HG03159 (cell line): ENCODE data around the gene CPA5.

ENCODE experiments used
- ATAC-seq: cut with Tn5 transposase; IDR thresholded peaks from one replicate; pipeline ENCODE4 v1.9.1; 2021; ENCODE audit warnings: mild to moderate bottlenecking, moderate library complexity; ENCODE audit not compliant: unreplicated experiment

Gene CPA5

DNA sequence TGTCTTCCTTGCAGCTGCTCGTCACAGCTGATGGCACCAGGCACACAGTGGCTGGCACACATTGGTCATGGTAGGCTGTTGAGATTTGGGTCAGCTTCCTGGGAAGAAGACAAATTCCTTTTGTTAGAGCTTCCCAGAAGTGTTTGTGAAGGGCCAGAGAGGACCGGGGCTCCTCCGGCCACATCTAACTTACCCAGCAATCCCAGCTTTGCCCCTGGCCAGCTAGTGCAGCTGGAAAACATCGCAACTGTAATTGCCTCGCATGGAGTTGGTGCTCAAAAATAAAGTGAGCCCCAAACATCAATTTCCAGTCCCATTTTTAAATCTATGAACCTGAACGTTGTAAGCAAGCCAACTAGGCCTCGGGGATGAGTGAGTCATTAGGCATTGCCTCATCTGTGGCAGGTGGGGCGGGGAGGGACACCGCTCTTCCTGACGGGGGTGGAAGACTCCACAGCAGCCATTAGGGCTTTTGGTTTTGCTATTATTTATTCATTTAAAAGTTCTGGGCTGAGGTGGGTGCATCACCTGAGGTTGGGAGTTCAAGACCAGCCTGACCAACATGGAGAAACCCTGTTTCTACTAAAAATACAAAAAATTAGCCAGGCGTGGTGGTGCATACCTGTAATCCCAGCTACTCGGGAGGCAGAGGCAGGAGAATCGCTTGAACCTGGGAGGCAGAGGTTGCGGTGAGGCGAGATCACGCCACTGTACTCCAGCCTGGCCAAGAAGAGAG lies 12.4 kb downstream of the CPA5 start:
- no peak for ATAC-seq

DNA sequence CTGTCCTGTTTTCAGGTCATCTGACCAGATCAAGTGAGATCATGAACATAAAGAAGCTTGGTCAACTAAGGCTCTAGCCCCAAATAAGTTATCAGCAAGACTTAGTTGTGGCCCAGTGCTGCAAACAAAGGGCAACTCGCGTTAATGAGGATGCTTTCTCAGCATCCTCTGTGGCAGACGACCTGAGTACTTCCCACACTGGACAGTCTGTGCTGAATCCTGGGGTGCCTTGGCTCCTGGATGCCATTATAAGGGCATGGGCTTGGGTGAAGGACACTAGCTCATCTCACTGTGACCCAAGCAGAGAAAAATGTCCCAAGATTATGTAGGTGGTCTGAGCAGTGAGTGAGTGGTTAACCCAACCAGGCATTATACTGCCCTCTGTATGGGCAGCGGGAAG lies 13.9 kb downstream of the CPA5 start:
- ATAC-seq, result no peak

DNA sequence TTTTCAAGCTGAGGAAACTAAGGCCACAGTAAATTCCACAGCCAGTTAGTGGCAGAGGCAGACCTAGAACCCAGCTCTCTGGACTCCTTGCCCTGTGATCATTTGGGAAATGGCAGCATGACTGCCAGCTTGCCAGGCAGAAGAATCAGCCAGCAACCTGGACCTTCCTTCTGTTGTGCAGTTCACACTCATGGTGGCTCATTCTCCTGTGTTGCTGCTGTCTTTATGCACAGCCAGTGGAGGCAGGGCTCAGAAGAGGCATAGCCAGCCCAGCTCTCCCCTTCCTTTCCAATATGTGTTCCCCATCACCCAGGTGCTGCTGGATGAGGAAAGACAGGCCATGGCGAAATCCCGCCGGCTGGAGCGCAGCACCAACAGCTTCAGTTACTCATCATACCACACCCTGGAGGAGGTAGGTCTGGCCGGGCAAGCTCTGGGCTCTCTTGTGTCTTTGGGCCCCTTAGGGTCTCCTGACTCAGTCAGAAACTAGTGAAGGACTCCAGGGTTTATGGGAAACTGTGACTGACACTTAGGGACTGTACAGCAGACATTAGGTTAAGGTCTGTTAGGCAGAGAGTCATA lies 14.8 kb downstream of the CPA5 start:
- ATAC-seq, result no peak

DNA sequence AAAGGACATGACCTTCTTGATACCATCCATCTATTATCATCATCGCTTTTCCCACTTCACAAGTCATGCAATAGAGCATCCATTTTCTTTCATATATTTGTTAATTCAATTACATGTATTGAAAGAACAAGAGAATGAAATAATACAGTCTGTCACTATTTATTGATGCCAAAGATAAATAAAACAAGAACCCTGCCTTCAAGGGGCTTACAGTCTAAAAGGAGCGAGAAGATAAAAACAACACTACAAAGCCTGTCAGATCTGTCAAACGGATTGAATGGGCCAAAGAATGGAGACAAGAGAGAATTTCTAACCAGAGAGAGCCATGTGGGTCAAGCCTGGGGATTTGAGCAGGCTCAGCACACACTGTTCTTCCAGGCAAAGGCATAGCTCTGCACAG lies 15.9 kb downstream of the CPA5 start:
- no peak for ATAC-seq

DNA sequence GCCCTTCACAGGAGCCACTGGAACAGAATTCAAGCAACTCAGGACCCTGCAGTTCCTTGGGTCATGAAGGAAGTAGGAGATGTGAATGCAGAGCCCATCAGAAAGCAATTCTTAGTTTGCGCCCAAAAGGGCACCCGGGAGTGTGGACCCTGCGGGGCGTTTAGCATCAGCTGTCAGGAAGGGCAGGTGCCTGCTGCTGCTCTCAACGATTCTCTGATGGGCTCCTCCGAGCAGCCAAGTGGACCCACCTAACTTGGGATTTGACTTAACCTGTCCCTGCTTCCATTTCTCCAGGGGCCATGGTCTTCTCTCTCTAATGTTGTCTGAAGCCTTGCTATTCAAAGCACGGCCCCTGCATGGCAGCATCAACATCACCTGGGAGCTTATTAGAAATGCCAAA lies 17.1 kb downstream of the CPA5 start:
- ATAC-seq, result no peak

DNA sequence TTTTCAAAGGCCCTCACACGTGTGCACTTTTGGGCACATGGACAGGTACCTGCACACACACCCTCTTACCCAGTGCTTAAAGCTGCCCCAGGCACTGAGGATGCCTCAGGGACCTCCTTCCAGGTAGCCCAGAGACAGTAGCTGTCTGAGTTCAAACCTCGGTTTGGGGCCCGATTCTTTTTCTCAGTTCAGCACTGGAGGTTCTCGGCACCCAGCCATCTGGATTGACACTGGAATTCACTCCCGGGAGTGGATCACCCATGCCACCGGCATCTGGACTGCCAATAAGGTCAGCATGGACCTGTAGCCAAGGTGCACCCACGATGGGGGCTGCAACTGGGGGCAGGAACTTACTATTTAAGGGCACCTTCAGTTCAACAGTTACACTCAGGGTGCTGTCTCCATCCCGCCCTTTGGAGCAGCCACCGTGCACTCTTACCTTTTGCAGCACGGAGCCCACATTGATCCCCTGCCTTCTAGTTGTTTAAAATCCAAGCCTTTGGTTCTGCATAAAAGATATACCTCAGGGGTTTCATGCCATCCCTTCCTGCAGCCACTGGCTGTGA lies 17.7 kb downstream of the CPA5 start:
- ATAC-seq, result no peak

DNA sequence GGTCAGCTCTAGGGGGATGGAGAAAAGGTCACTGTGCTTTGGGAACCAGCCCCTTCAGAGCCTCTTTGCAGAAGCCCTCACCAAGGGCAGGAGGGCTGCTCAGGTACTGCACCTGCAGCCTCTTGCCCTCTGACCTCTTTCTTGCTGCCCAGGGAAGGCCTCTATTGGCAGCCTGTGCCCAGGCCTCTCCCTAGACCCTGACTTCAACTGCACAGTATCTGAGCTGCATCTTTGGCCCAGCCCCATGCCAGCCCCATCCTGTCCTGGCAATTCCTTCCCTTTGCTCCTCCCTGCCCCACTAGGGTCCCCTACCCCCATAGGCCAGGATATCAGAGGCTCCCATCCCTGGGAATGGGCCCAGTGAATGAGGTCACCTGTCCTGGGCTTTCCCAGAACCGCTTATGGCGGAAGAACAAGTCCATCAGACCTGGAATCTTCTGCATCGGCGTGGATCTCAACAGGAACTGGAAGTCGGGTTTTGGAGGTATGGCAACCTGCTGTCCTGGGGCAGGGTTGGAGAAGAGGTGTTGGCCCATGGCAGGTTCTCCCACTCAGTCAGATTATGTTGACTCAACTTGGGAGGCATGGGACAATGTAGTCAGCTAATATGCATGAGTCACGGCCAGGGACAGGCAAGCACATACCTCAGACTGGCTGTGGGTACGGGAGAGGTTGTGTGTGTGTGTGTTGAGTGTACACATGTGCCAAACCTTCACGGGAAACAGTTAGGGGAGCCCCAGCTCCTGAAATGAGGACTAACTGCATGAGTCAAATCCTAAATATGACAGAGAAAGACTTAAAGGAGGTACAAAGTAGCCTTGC lies 18.6 kb downstream of the CPA5 start:
- ATAC-seq, result no peak

DNA sequence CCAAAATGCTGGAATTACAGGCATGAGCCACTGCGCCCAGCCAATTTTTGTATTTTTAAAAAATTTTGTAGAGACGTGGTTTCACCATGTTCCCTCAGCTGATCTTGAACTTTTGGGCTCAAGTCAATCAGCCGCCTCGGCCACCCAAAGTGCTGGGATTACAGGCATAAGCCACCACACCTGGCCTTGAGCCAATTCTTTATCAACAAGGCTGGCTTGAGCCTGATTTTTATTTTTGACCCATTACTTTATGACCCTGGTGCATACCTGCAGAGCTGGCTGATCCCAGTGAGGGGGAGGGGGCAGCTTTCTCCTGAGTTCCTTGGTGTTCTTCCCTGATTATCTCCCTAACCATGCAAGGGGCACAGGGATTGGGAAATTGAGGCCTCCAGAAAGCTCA lies 19.8 kb downstream of the CPA5 start:
- ATAC-seq, result no peak

DNA sequence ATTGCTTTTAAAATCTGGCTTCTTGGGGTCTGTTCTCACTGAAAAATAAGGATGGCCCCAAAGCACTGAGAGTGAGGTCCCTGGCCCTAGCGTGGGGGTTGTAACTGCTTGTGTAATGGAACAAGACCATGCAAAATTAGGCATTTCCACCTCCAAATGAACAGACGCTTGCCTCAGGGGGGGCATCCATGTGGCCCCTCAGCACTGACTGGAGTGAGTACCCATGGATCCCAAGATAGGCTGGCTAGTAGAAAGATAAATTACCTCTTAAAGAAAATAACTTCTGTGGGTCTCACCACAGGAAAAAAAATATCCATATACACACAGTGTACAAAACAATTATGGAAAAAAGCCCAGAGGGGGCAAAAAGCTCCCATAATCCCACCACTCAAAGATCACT lies 20.5 kb downstream of the CPA5 start:
- ATAC-seq, result no peak

DNA sequence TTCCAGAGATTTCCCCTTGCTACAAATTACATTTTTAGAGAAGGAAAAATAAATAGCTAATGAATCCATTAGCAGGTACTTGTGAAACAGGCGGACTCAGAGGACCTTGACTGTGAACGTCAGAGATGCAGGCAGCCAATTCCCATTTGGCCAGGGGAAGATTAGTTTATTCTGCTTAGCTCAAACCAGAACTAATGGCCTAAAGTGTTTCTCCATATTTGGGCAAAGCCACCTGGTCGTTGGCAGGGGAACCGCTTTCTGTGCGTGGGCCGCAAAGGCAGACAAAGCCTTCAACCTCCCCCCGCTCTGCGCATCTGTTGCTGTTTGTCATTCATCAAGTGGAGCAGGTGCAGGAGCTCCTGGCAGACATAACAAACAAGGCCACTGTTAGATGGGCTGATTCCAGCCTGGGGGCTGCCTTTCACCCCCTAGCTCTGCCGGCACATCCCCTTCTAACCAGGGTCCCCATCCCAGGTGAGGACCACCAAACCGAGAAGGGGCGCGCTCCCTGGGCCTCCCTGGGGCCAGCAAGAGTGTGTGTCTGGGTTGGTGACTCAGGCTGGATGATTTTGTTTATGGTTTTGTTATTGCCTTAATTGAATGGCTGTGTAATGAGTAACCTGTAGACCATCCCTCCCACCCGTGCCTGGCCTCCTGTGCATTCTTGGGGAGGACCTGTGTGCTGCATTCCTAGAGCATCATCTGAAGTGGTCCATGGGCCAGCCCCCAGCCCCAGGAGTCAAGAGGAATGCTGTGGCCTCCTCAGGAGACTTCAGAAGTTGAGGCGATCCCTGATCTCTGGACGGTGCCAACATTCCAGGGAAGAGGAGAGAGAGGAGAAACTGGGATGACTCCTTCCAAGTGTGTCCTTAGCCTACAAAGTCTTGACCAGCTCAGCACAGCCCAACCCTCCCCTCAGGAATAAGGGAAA lies 21.2 kb downstream of the CPA5 start:
- ATAC-seq, result no peak

DNA sequence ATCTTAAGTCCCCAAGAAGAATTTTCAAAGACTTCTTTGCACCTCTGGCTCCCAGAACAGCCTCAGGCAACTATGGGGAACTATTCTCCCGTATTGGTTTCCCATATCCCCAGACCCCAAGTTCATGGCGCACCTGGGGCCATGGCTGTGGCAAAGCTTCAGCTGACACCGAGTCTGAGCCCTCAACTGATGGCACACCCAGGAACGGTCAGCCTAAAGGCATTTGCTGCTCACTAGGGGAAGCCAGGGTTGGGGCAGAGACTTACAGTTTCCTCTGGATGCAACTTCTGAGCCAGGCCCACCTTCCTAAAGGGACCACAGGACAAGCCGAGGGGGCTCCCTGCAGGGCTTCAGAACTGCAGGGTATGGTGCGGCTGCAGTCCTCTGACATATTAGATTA lies 21.9 kb downstream of the CPA5 start:
- ATAC-seq, result no peak

DNA sequence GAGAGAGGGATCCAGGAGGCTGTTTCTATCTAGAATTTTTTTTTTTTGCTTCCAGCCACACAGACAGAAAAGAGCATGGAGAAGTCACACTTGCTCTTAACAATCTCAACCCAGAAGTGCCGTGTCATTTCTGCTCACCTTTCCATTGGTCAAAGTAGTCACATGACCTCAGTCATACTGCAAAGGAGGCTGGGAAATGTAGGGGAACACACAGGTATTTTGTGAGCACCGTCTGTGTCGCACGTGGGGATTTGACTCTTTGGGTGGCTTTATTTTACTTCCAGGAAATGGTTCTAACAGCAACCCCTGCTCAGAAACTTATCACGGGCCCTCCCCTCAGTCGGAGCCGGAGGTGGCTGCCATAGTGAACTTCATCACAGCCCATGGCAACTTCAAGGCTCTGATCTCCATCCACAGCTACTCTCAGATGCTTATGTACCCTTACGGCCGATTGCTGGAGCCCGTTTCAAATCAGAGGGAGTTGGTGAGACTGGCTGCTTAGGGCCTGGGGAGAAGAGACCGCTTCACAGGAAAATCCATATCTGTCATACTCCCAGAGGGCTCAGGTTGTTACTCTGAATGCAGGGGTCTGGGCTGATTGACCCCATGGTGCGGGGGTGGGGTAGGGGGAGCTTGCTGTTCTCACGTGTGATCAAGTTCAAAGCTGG lies 22.6 kb downstream of the CPA5 start:
- ATAC-seq, result no peak

DNA sequence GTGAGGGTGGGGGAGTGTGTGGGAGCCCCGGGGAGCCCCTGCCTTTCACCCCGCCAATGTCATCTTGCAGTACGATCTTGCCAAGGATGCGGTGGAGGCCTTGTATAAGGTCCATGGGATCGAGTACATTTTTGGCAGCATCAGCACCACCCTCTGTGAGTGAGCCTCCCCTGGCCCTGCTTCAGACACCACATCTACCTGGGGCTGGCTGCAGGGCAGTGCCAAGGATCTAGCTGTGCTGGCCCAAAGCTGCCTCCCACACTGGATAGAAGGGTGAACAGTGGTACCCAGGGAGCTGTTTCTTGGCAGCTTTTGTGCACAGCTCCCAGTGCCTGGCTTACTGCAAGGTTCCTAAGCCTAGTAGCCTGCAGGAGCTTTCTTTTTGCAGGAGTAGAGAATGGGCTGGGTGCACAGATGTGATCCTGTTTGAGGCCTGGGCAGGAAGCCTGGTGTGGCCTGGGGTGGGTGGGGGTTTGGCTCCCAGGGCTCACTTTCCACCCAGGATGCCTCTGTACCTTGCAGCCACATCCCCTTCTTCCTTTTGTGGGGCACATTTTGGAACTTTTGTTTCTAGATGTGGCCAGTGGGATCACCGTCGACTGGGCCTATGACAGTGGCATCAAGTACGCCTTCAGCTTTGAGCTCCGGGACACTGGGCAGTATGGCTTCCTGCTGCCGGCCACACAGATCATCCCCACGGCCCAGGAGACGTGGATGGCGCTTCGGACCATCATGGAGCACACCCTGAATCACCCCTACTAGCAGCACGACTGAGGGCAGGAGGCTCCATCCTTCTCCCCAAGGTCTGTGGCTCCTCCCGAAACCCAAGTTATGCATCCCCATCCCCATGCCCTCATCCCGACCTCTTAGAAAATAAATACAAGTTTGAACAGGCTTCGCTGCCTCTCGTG lies 23.5 kb downstream of the CPA5 start:
- ATAC-seq, result no peak

DNA sequence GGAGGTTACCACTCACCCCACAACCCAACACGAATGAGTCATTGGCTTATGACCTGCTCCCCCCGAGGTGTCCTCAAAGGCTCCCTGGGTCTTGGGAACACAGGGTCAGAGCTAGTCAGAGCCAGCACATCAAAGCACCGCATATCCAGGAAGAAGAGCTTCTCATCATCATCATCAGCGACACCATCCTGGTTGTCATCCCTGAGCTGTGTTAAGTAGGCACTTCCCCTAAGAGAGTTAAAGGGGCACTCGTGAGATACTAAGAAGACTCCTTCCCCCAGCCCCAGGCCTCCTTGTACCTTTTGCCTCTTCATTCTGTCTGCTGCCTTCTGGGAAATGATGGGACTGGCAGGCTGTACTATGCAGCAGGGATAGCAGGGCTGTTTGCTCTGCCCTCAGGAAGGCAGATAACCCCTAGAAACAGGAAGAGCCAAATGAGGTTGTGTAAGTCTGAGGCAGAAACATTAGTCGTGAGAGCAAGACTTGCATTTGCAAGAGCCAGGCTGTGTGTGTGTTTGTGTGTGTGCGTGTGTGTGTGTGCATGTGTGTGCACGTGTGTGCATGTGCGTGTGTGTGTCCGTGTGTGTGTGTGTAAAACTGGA lies 24.6 kb downstream of the CPA5 start:
- ATAC-seq, result no peak

DNA sequence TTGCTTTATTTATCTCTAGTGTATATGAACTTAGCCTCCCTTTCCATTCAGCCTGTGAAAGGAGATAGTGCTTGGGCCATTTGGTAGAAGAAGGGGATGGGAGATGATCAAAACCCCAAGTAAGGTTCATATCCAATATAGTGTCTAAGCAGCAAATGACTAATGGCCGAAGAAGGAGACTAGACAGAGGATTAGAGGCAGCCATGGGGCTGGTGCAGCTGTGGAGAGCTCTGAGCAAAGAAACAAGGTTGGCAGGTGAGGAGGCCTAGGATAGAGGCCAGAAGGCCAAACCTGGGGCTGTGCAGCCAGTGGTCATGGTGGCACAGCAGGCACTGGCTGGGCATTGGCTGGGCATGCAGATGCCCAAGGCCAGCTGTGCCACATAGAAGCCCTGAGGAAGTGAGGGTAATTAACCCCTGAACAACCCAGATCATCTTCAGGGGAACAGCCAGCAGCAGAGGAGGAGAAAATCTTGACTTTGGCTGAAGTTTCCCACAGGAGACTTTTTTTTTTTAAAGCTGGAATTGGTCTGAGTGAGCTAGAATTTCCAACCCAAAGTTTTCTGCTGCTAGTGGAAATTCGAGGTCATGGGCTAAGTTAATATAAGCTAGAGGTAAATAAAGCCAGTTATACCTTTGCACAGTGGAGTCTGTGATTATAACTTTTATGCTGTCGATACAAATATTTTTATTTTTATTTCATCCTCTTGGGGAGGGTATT lies 25.4 kb downstream of the CPA5 start:
- no peak for ATAC-seq

DNA sequence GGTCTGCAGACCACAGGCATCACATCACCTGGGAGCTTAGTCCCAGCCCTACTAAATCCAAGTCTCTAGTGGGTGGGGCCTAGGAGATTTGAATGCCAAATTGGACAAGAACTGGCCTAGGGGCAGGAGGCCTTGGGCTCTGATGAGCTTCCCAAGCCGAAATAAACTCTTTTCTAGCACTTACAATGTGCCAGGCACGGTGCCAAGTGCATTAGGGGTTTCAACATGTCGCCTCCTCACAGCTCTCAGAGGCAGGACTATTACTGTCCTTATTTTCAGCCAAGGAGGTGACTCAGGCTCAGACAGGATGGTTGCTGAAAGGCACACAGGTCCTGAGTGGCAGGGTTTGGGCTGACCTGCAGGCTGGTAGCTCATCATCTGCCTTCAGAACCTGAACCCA lies 26.4 kb downstream of the CPA5 start:
- ATAC-seq, result no peak

DNA sequence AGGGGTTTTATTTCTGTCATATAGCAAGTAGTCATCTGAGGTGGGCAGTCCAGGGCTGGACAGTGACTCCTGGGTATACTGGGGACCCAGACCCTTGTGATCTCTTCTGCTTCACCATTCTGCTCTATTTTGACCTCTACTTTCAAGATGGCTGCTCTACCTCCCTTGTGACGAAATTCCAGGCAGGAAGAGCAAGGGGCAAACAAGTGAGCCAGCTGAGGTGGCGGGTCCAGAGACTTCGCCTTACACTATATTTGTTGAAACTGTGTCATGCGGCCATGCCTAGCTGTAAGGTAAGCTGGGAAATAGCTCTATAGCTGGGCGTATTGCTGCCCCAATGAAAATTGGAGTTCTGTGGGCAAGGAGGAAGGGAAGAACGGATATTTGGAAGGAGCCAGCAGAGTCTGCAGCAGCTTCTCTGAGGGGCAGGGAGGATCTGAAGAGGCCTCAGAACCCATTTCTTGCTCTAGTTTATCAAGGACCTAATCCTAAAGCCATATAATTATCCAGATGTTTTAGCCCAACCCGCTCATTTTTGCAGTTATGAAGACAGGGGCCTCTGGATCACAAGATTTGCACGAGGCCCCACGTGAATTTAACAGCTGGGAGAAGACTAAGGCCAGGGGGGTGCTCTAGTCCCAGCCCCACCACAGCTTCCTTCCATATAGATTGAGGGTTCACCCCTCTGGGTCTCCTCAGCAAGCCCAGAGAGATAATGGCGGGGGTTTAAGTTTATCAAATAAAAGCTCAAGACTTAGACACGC lies 28.0 kb downstream of the CPA5 start:
- ATAC-seq, result no peak
